Endothelial cell of umbilical vein (primary cell): ENCODE measurements around the gene PROK1. TPM values are rescaled to one million over a fixed set of nuclear protein-coding genes. Genes with fewer than 3 reads are reported as not detected.

Experiments
- BruUV-seq: library from RNA; stranded (reverse); fragments of 400-500 nt; replicated peaks from 2 replicates; lab custom pipeline; 2021; lab: Mats Ljungman, UMichigan
- CTCF ChIA-PET: fragments of 300-600, 350-600 bp; sonication (Branson Sonifier 250); formaldehyde crosslinking; loops from one replicate; lab custom pipeline; 2021; ENCODE audit warnings: antibody characterized with exemption, inconsistent platforms; lab: Charles Lee
- POLR2A ChIA-PET: fragments of 300-600, 350-600 bp; sonication (Branson Sonifier 250); formaldehyde crosslinking; loops from one replicate; lab custom pipeline; 2021; ENCODE audit warnings: antibody characterized with exemption, inconsistent platforms; lab: Charles Lee
- DNase-seq: peaks from one replicate; pipeline ENCODE4 v3.0.0-alpha.2; 2011; ENCODE audit warnings: low read depth, low spot score
- FAIRE-seq: peaks from 2 replicates; lab custom pipeline; 2011; peaks lifted over from hg19 to GRCh38; lab: Jason Lieb, UNC
- H2AFZ ChIP-seq: 2 replicates; pipeline ENCODE4 v1.6.0; 2012; ENCODE audit warnings: low read depth, low read length, control low read depth, inconsistent platforms
- H3K27ac ChIP-seq: 2 replicates; pipeline ENCODE4 v1.5.1; 2011; ENCODE audit warnings: low read depth, mild to moderate bottlenecking, control low read depth, low read length, moderate library complexity; ENCODE audit not compliant: insufficient read depth
- H3K27me3 ChIP-seq, 2 experiments: 2 replicates each; pipeline versions ENCODE4 v1.6.0 to v1.6.1; 2011; ENCODE audit warnings: low read length in 2 of 2, mixed read lengths in 1 of 2; ENCODE audit not compliant: control insufficient read depth in 2 of 2, insufficient read depth in 2 of 2
- H3K36me3 ChIP-seq, 2 experiments: 2 replicates in 1 of 2; 3 replicates in 1 of 2; pipeline ENCODE4 v1.5.1; 2011; ENCODE audit warnings: low read length in 2 of 2, mild to moderate bottlenecking in 1 of 2, moderate library complexity in 1 of 2; ENCODE audit not compliant: control insufficient read depth in 2 of 2, insufficient read depth in 2 of 2; ENCODE audit errors: extremely low read depth in 1 of 2
- H3K4me1 ChIP-seq: 3 replicates; pipeline ENCODE4 v1.5.1; 2011; ENCODE audit warnings: mild to moderate bottlenecking, low read length; ENCODE audit not compliant: control insufficient read depth, insufficient read depth; ENCODE audit errors: extremely low read depth
- H3K4me2 ChIP-seq: 2 replicates; pipeline ENCODE4 v1.6.1; 2011; ENCODE audit warnings: low read length, control low read depth, mixed read lengths; ENCODE audit not compliant: insufficient read depth
- H3K4me3 ChIP-seq, 3 experiments: fragments of 200-600 bp in 1 of 3; sonication (generic), shearing (Covaris generic) in 1 of 3; replicated peaks in 1 of 3; 2 replicates each; pipeline ENCODE4 v1.5.1; 2011 to 2016; ENCODE audit warnings: control low read depth in 3 of 3, low read length in 3 of 3, mild to moderate bottlenecking in 2 of 3, inconsistent platforms in 1 of 3, low read depth in 1 of 3, moderate library complexity in 1 of 3; ENCODE audit not compliant: insufficient read depth in 1 of 3
- H3K79me2 ChIP-seq: 2 replicates; pipeline ENCODE4 v1.6.0; 2012; ENCODE audit warnings: low read length, inconsistent platforms; ENCODE audit not compliant: control insufficient read depth, insufficient read depth
- H3K9ac ChIP-seq: replicated peaks from 2 replicates; pipeline ENCODE3; 2011; ENCODE audit warnings: low read length, control low read depth; ENCODE audit not compliant: insufficient read depth; ENCODE audit errors: extremely low read depth
- H3K9me1 ChIP-seq: replicated peaks from 3 replicates; pipeline ENCODE4 v1.6.0; 2011; ENCODE audit warnings: mild to moderate bottlenecking, low read length; ENCODE audit not compliant: control insufficient read depth, insufficient read depth; ENCODE audit errors: extremely low read depth
- H3K9me3 ChIP-seq: replicated peaks from 2 replicates; pipeline ENCODE4 v1.5.1; 2012; ENCODE audit warnings: low read length, inconsistent platforms; ENCODE audit not compliant: control insufficient read depth, insufficient read depth
- H4K20me1 ChIP-seq: replicated peaks from 2 replicates; pipeline ENCODE3; 2011; ENCODE audit warnings: mild to moderate bottlenecking, low read length; ENCODE audit not compliant: control insufficient read depth, insufficient read depth; ENCODE audit errors: extremely low read depth
- CTCF ChIP-seq, 2 donors: IDR thresholded peaks; 1 replicate in 1 of 2; 2 replicates in 1 of 2; pipeline ENCODE4 v1.5.1; 2011; ENCODE audit warnings: low read length in 2 of 2, mild to moderate bottlenecking in 2 of 2, moderate library complexity in 2 of 2, control low read depth in 1 of 2, inconsistent platforms in 1 of 2, low read depth in 1 of 2; ENCODE audit not compliant: insufficient read depth in 1 of 2; ENCODE audit errors: extremely low read depth in 1 of 2
- EZH2 ChIP-seq: IDR thresholded peaks from 2 replicates; pipeline ENCODE4 v1.6.1; 2012; ENCODE audit warnings: borderline replicate concordance, low read depth, mild to moderate bottlenecking, moderate library complexity, low read length, inconsistent platforms; ENCODE audit not compliant: severe bottlenecking
- FOS ChIP-seq: IDR thresholded peaks from 2 replicates; pipeline ENCODE4 v1.6.1; 2011; ENCODE audit warnings: mild to moderate bottlenecking, low read length, moderate library complexity, borderline replicate concordance; ENCODE audit not compliant: insufficient read depth
- GATA2 ChIP-seq: IDR thresholded peaks from 2 replicates; pipeline ENCODE4 v1.7.0; 2011; ENCODE audit warnings: low read depth, mild to moderate bottlenecking, moderate library complexity, mixed read lengths, low read length; ENCODE audit not compliant: insufficient read length, insufficient read depth
- JUN ChIP-seq: IDR thresholded peaks from 2 replicates; pipeline ENCODE4 v1.6.1; 2011; ENCODE audit warnings: borderline replicate concordance, low read depth; ENCODE audit not compliant: insufficient read length, insufficient read depth
- MAX ChIP-seq: IDR thresholded peaks from 2 replicates; pipeline ENCODE4 v1.6.1; 2011; ENCODE audit not compliant: insufficient read depth, insufficient read length
- MYC ChIP-seq: IDR thresholded peaks from one replicate; pipeline ENCODE4 v1.6.1; 2011; ENCODE audit warnings: mild to moderate bottlenecking, low read depth, low read length
- POLR2A ChIP-seq: IDR thresholded peaks from 2 replicates; pipeline ENCODE4 v1.6.1; 2012; ENCODE audit warnings: low read depth, mild to moderate bottlenecking, control low read depth, low read length
- POLR2AphosphoS5 ChIP-seq: IDR thresholded peaks from 2 replicates; pipeline ENCODE4 v1.6.1; 2012; ENCODE audit warnings: low read depth, mild to moderate bottlenecking, control low read depth, low read length, moderate library complexity; ENCODE audit not compliant: insufficient read depth
- dilution Hi-C: fragments of 300-500 bp; cut with MboI; formaldehyde crosslinking; loops from one replicate; pipeline ENCODE4 v1.15.0; 2019; ENCODE audit warnings: low sequenced_read_pairs; ENCODE audit not compliant: extremely low pct_ligation_motif_present
- intact Hi-C: fragments of 100-400 bp; cut with micrococcal nuclease; formaldehyde crosslinking; loops from one replicate; pipeline ENCODE4 v1.10.0; 2022
- polyA plus RNA-seq, 4 experiments: library from polyadenylated mRNA; depleted of rRNA in 3 of 4; stranded (reverse) in 3 of 4; unstranded in 1 of 4; fragments of >200 nt; gene quantifications; 2 replicates each; pipeline versions ENCODE4 v1.2.1 to v1.2.3, GENCODE V29; 2011 to 2012; ENCODE audit warnings: missing spikeins in 1 of 4
- total RNA-seq: library from RNA; stranded (reverse); gene quantifications from 2 replicates; pipeline ENCODE4 v1.2.3, GENCODE V29; 2021

The PROK1 gene
- total and polyA plus RNA-seq, 2 donors (not counting 3 experiments of a cell fraction or from before 2014, with no cell fraction given): not detected

GRCh38 chr1:110466646-110467280, 15.8 kb downstream of the PROK1 start:
- no TSS peak for BruUV-seq
- no peak overlapping the region for H2AFZ ChIP-seq
- H3K9ac ChIP-seq: no peak overlapping the region
- H3K79me2 ChIP-seq: no peaks in the 10 kb centered on the region
- H3K27me3 ChIP-seq: peaks cover 0 to 1% of the 10 kb centered on the region in 2 experiments
- no peaks in the 10 kb centered on the region for H4K20me1 ChIP-seq
- no peak for TF ChIP-seq MYC
- intact Hi-C loops: no loop called here
- no peak overlapping the region for H3K4me3 ChIP-seq
- dilution Hi-C loops: no loop called here
- H3K4me1 ChIP-seq: no peaks in the 10 kb centered on the region
- ChIA-PET CTCF (interaction anchor here (1.8 to 7.2 kb wide), 2 partner anchors 29 to 270 kb away, joined by 5 to 78 read pairs; no protein-coding TSS in a partner anchor), POLR2A (no interaction called here)
- no peaks in the 10 kb centered on the region for H3K9me3 ChIP-seq
- DNase-seq: no peak
- no peaks in the 10 kb centered on the region for H3K9me1 ChIP-seq
- H3K27ac ChIP-seq: no peak overlapping the region
- no peak overlapping the region for H3K4me2 ChIP-seq
- no peaks in the 10 kb centered on the region for H3K36me3 ChIP-seq
- no peak for FAIRE-seq

- no peaks in the 10 kb centered on the region for H3K36me3 ChIP-seq
- TF ChIP-seq FOS (no peak), GATA2 (no peak), MYC (no peak), JUN (no peak), POLR2A (no peak), POLR2AphosphoS5 (no peak), MAX (no peak), CTCF (IDR thresholded peaks at IDR 0.05; ENCODE audit: extremely low read depth in 1 of 2, insufficient read depth in 1 of 2, low read depth in 1 of 2, low read length in 2 of 2) (no peak), EZH2 (no peak)
- no peaks in the 10 kb centered on the region for H3K4me1 ChIP-seq
- dilution Hi-C loops (no loop called here), intact Hi-C loops (no loop called here)
- H3K4me3 ChIP-seq: no peak overlapping the region
- peaks cover 0 to 4% of the 10 kb centered on the region in 2 experiments for H3K27me3 ChIP-seq
- DNase-seq (no peak), FAIRE-seq (no peak)
- ChIA-PET POLR2A (no interaction called here), CTCF (interaction anchor here (1.2 to 4.7 kb wide), 3 partner anchors 10 to 383 kb away, joined by 4 to 44 read pairs (median 4); no protein-coding TSS in a partner anchor)
- no peak overlapping the region for H2AFZ ChIP-seq
- H4K20me1 ChIP-seq: no peaks in the 10 kb centered on the region
- no peak overlapping the region for H3K4me2 ChIP-seq
- no peak overlapping the region for H3K27ac ChIP-seq
- no peaks in the 10 kb centered on the region for H3K79me2 ChIP-seq
- no peaks in the 10 kb centered on the region for H3K9me3 ChIP-seq
- BruUV-seq: no TSS peak
- H3K9me1 ChIP-seq: no peaks in the 10 kb centered on the region
- H3K9ac ChIP-seq: no peak overlapping the region
These were observed 20.2 kb downstream of the PROK1 start for GRCh38 chr1:110471131-110471530.
